ENCODE data around the gene USP25.

Gene USP25

GRCh38 chr21:15853126-15853525 lies 123.3 kb downstream of the USP25 start:
- Histone ChIP-seq H3K9ac (no peak overlapping the region), H3K4me1 (no peaks in the 10 kb centered on the region), H3K27me3 (ENCODE audit: control insufficient read depth, insufficient read depth, low read length) (no peaks in the 10 kb centered on the region), H3K4me3 (ENCODE audit: low read depth, low read length) (no peak overlapping the region), H3K27ac (no peak overlapping the region), H3K4me2 (ENCODE audit: low read length) (no peak overlapping the region), H3K36me3 (ENCODE audit: control insufficient read depth, insufficient read depth, low read length) (no peaks in the 10 kb centered on the region), H2AFZ (no peak overlapping the region), H3K9me3 (ENCODE audit: control insufficient read depth, low read length) (no peaks in the 10 kb centered on the region), H3K79me2 (no peaks in the 10 kb centered on the region)
- no peak for TF ChIP-seq CTCF (IDR thresholded peaks at IDR 0.05)

- Histone ChIP-seq H3K36me3 (ENCODE audit: control insufficient read depth, insufficient read depth, low read length) (no peaks in the 10 kb centered on the region), H3K79me2 (no peaks in the 10 kb centered on the region), H3K9me3 (ENCODE audit: control insufficient read depth, low read length) (no peaks in the 10 kb centered on the region), H2AFZ (no peak overlapping the region), H3K4me3 (ENCODE audit: low read depth, low read length) (no peak overlapping the region), H3K27me3 (ENCODE audit: control insufficient read depth, insufficient read depth, low read length) (no peaks in the 10 kb centered on the region), H3K27ac (no peak overlapping the region), H3K4me1 (no peaks in the 10 kb centered on the region), H3K4me2 (ENCODE audit: low read length) (no peak overlapping the region), H3K9ac (no peak overlapping the region)
- TF ChIP-seq CTCF (IDR thresholded peaks at IDR 0.05), result no peak
Observed at GRCh38 chr21:15856813-15857212, 127.0 kb downstream of the USP25 start.

- H3K4me2 ChIP-seq (ENCODE audit: low read length), result no peak overlapping the region
- H3K9ac ChIP-seq, result no peak overlapping the region
- H3K79me2 ChIP-seq, result no peaks in the 10 kb centered on the region
- no peaks in the 10 kb centered on the region for H3K4me1 ChIP-seq
- no peaks in the 10 kb centered on the region for H3K9me3 ChIP-seq (ENCODE audit: control insufficient read depth, low read length)
- no peaks in the 10 kb centered on the region for H3K36me3 ChIP-seq (ENCODE audit: control insufficient read depth, insufficient read depth, low read length)
- no peak overlapping the region for H3K27ac ChIP-seq
- H3K4me3 ChIP-seq (ENCODE audit: low read depth, low read length), result no peak overlapping the region
- no peak overlapping the region for H2AFZ ChIP-seq
- no peak for TF ChIP-seq CTCF (IDR thresholded peaks at IDR 0.05)
- H3K27me3 ChIP-seq (ENCODE audit: control insufficient read depth, insufficient read depth, low read length), result no peaks in the 10 kb centered on the region
Observed at GRCh38 chr21:15857740-15858139, 128.0 kb downstream of the USP25 start.

- Histone ChIP-seq H3K27ac (no peak overlapping the region), H3K4me3 (ENCODE audit: low read depth, low read length) (no peak overlapping the region), H2AFZ (no peak overlapping the region), H3K27me3 (ENCODE audit: control insufficient read depth, insufficient read depth, low read length) (no peaks in the 10 kb centered on the region), H3K9me3 (ENCODE audit: control insufficient read depth, low read length) (no peaks in the 10 kb centered on the region), H3K4me1 (no peaks in the 10 kb centered on the region), H3K4me2 (ENCODE audit: low read length) (no peak overlapping the region), H3K79me2 (no peaks in the 10 kb centered on the region), H3K36me3 (ENCODE audit: control insufficient read depth, insufficient read depth, low read length) (no peaks in the 10 kb centered on the region), H3K9ac (no peak overlapping the region)
- TF ChIP-seq CTCF (IDR thresholded peaks at IDR 0.05), result no peak
Observed at GRCh38 chr21:15860541-15860940, 130.8 kb downstream of the USP25 start.

- no peak overlapping the region for H2AFZ ChIP-seq
- H3K9me3 ChIP-seq (ENCODE audit: control insufficient read depth, low read length), result no peaks in the 10 kb centered on the region
- no peak overlapping the region for H3K9ac ChIP-seq
- H3K27ac ChIP-seq, result no peak overlapping the region
- H3K4me2 ChIP-seq (ENCODE audit: low read length), result no peak overlapping the region
- TF ChIP-seq CTCF (IDR thresholded peaks at IDR 0.05), result no peak
- H3K79me2 ChIP-seq, result no peaks in the 10 kb centered on the region
- no peaks in the 10 kb centered on the region for H3K4me1 ChIP-seq
- H3K27me3 ChIP-seq (ENCODE audit: control insufficient read depth, insufficient read depth, low read length), result no peaks in the 10 kb centered on the region
- no peaks in the 10 kb centered on the region for H3K36me3 ChIP-seq (ENCODE audit: control insufficient read depth, insufficient read depth, low read length)
- H3K4me3 ChIP-seq (ENCODE audit: low read depth, low read length), result no peak overlapping the region
Observed at GRCh38 chr21:15868940-15869339, 139.2 kb downstream of the USP25 start.
